ENCODE data around the gene C2CD4D.

- no peak for TF ChIP-seq CTCF (IDR thresholded peaks at IDR 0.05)
- TF ChIP-seq POLR2A (IDR thresholded peaks at IDR 0.05) = no peak
Observed at GRCh38 chr1:151841141-151841540, 1.5 kb upstream of the C2CD4D start.
